Fibroblast of the aortic adventitia (primary cell): ENCODE results near the gene FBXO31. TPM values are rescaled to one million over a fixed set of nuclear protein-coding genes. Genes with fewer than 3 reads are reported as not detected.

Experiments
- DNase-seq: peaks from one replicate; pipeline ENCODE4 v3.0.0-alpha.2; 2010; ENCODE audit warnings: low read depth
- H3K4me3 ChIP-seq: 2 replicates; pipeline ENCODE4 v1.5.1; 2011; ENCODE audit warnings: low read depth, mild to moderate bottlenecking, control low read depth, low read length, moderate library complexity
- total RNA-seq: library from RNA; depleted of rRNA; stranded (reverse); fragments of >200 nt; gene quantifications from 2 replicates; pipeline ENCODE4 v1.2.3, GENCODE V29; 2012; ENCODE audit warnings: low replicate concordance
- TF ChIP-seq, protein P1 (sequence below): IDR thresholded peaks from 2 replicates; pipeline ENCODE4 v1.5.1; 2011; ENCODE audit warnings: mild to moderate bottlenecking, low read length, control low read depth, inconsistent platforms; ENCODE audit not compliant: insufficient read depth

Gene FBXO31, protein sequence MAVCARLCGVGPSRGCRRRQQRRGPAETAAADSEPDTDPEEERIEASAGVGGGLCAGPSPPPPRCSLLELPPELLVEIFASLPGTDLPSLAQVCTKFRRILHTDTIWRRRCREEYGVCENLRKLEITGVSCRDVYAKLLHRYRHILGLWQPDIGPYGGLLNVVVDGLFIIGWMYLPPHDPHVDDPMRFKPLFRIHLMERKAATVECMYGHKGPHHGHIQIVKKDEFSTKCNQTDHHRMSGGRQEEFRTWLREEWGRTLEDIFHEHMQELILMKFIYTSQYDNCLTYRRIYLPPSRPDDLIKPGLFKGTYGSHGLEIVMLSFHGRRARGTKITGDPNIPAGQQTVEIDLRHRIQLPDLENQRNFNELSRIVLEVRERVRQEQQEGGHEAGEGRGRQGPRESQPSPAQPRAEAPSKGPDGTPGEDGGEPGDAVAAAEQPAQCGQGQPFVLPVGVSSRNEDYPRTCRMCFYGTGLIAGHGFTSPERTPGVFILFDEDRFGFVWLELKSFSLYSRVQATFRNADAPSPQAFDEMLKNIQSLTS
- 23.1 and 30.4 TPM in 2 replicates for total RNA-seq

DNA sequence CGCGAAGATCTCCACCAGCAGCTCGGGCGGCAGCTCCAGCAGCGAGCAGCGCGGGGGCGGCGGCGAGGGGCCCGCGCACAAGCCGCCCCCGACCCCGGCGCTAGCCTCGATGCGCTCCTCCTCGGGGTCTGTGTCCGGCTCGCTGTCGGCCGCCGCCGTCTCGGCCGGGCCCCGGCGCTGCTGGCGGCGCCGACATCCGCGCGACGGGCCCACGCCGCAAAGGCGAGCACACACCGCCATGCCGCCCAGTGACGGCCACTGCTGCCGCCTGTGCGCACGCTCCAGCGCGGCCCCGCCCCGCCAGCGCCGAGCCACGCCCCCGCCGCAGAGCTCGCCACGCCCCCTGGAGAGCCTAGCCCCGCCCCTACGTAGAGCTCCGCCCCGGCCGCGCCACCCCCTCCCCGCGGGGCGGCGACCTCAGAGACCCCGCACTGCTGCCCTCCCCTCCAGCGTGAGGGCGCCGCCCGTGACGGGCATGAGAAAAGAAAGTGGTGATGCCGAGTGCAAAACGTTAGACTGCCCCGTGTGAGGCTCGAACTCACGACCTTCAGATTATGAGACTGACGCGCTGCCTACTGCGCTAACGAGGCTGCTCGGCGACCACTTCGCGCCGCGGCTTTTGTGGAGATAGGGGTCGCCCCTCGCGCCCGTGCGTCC, at the start of gene FBXO31:
FBXO31 (minus strand) TSS at position 272 of the 657 bp plus-strand sequence; CDS start at position 240, 32 bp downstream.
- H3K4me3 ChIP-seq = peak within 1 kb of the TSS; percentile 80
- TF ChIP-seq, protein P1, sequence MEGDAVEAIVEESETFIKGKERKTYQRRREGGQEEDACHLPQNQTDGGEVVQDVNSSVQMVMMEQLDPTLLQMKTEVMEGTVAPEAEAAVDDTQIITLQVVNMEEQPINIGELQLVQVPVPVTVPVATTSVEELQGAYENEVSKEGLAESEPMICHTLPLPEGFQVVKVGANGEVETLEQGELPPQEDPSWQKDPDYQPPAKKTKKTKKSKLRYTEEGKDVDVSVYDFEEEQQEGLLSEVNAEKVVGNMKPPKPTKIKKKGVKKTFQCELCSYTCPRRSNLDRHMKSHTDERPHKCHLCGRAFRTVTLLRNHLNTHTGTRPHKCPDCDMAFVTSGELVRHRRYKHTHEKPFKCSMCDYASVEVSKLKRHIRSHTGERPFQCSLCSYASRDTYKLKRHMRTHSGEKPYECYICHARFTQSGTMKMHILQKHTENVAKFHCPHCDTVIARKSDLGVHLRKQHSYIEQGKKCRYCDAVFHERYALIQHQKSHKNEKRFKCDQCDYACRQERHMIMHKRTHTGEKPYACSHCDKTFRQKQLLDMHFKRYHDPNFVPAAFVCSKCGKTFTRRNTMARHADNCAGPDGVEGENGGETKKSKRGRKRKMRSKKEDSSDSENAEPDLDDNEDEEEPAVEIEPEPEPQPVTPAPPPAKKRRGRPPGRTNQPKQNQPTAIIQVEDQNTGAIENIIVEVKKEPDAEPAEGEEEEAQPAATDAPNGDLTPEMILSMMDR = no peak
- peak; percentile 94 for DNase-seq

DNA sequence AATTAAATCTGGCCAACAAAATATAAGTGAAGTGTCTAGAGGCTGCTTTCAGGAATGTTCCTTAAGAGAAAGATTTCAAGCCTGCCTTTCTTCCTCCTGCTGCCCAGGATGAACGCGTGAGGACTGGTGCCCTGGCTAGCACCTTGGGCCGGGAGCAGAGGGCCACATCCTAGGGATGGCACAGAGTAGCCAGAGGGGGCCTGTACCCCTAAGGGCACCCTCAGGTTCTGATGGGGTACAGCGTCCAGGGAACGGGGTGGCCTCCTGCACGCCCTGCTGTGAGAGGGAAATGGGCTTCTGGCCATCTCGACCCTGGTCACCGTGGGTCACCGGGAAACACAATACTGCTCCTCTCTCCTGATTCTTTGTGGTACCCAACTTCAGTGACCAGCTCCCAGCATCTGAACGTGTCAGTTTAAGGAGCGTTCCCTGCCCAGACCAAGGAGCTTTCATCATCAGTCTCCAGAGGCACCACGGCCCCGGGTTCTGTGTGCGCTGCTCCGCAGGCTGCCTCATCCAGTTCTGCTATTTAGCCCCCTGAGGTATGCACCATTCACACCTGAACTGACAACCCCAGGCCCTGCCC, 48.8 kb upstream of the FBXO31 start:
- DNase-seq = no peak
- TF ChIP-seq, protein P1 = no peak
- no peak overlapping the region for H3K4me3 ChIP-seq

DNA sequence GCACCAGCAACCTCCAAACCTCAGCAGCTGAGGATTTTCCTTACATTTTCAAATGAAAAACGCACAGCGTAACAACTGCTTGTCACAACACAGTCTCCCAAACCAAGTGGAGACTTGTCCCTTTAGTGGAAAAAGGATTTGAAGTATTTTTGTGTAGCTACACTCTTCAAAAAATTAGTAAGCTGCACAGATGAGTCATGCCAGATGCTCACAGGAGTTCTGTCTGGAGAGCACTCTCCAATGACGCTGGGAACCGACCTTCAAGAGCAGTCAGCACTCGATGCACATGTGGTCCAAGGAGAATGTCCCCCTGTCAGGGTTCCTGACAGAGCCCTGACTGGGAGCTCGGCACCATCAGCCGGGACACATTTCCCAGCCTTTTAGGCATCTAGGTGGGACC, 48.4 kb upstream of the FBXO31 start:
- TF ChIP-seq, protein P1 = no peak
- H3K4me3 ChIP-seq = no peak overlapping the region
- DNase-seq = peak; percentile 77

DNA sequence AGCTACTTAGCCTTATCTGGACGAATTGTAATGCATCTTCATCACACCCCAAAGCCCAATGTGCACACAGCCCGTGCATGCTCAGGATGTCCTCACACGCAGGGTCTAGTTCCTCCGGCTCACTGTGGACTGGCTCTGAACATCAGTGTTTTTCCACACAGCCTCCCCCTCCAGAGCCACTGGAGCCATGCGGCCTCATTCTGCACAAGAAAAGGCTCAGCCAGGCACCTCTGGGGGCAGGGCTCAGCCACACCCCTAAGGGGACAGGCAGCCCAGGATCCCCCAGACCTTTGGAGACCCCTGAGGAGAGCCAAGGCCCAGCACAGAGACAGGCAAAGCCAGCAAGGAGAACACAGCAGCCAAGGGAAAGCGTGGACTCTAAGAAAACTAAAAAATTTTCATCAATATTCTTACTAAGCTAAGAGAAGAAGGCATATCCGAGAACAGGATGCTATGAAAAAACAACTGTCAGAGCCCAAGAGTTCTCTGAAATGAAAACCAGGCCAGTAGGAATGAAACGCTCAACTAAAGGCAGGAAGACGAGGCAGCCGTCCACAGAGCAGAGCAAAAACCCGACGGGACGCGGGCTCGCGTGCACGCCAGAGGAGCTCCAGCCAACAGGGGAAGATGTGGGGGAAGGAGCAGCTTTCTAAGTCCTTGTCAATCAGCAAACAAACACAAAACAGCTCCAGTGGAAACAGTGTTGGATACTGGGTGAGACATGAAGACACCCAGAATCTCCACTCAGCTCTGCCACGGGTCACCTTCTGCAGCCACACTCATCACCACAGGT, 43.0 kb upstream of the FBXO31 start:
- TF ChIP-seq, protein P1 = no peak
- no peak for DNase-seq
- H3K4me3 ChIP-seq = no peak overlapping the region

DNA sequence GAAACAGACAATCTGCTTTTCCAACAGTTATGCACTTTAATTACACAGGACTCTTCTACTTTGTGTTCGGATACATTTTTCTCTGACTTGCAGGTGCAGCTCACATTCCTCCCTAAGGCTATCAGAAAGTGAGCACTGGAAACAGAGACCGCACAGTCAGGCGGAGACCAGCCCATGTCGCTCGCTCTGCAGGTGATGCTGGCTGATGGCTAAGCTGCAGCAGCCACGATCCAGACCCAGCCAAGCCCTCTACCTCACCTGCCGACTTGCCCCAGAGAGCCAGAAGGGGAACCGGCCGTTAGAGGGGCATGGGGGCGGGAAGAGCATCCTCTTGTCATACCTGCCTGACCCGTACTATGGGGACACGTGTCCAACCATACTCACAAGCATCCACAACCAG, 42.4 kb upstream of the FBXO31 start:
- TF ChIP-seq, protein P1 = no peak
- no peak for DNase-seq
- H3K4me3 ChIP-seq = no peak overlapping the region

DNA sequence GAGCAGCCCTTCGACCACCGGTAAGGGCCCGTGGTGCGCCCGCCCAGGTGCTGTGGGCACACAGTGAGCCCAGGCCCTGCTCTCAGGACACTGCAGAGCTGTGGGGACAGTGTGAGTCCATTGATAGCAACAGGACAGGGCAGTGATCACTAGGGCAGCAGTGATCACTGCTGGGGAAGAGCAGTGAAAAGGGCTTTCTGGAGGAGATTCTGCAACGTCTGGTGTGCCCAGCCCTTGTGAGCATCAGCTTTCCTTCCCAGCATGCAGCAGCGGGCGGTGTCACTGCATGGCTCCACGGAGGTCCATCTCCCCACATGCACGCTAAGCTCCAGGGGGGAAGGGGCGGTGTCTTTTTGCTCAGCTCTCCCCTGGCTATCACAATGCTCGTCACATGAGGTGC, 40.7 kb upstream of the FBXO31 start:
- H3K4me3 ChIP-seq = no peak overlapping the region
- no peak for DNase-seq
- TF ChIP-seq, protein P1 = no peak
